RKO (cell line): ENCODE measurements around the gene CNTNAP2.
"Not testable (repeated sequence)": the region's sequence is repeated elsewhere in the genome, so short reads cannot be mapped to it uniquely, and the experiment has no call there.

Source experiments
- DNase-seq: peaks from one replicate; pipeline ENCODE4 v3.0.0-alpha.2; 2016; ENCODE audit warnings: low spot score

The CNTNAP2 gene

DNA sequence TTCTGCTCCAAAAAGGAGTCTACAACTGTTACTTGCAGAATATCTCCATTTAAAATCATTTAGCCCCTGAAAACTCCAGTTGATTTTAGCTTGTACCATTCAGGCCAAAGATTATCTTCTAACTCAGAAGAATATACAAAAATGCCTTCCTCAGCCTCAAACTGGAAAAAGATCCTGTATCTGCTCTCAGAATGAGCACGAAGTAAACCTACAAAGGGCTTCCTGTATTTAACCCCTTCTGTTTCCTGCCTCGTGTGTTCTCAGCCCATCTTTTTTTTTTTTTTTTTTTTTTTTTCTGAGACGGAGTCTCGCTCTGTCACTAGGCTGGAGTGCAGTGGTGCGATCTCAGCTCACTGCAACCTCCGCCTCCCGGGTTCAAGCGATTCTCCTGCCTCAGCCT, 2334.9 kb downstream of the CNTNAP2 start:
- DNase-seq = not testable (repeated sequence)

DNA sequence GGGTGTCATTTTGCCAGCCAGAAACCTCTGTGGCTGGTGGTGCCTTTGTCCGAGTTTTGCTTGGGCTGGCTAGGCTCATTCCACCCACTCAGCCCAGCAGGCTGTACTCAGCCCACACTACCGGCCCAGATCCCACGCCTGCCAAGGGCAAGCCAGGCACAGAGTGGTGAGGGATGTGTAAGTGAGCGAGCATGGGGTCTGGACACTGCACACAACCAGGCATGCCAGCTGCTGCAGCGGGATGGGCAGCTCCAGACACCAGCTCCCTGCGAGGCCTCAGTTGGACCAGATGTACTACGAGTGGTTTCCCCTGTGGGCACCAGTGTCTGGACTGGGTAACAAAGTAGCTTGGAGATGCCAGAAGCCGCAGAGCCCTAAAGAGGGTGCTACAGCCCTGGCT, 2339.8 kb downstream of the CNTNAP2 start:
- DNase-seq = no peak

- no peak for DNase-seq
These were observed 2340.8 kb downstream of the CNTNAP2 start for GRCh38 chr7:148457310-148457921.

GRCh38 chr7:148458263-148458662, 2341.7 kb downstream of the CNTNAP2 start:
- DNase-seq = no peak

DNA sequence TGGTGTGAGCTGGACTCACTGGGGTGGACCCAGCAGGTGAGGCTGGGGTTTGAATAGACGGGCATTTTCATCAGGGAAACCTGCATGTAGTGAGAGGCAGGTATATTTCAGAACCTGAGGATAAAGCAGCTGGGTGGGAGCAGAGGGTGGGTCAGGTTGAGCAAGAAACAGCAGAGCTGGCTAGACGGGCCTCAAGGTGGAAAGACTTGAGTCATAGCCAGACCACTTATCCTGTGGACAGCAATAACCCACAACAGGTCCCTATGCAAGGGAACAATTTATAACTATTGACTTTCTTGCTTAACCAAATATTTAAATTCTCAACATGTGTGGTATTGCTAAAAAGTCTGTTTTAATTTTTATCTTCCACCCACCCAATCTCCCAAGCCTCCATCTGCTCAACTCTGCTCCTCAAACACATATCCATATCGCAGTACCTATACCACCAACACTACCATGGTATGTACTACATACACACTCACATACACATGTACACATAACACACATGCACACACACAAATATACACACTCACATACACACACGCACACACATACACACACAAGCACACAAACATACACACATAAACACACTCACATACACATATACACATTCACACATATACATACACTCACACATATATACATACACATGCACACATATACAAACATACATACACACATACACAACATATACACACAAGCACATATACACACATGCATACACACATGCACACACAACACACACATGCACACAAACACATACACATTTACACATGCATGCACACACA, 2345.0 kb downstream of the CNTNAP2 start:
- DNase-seq = no peak

- DNase-seq = not testable (repeated sequence)
These were observed 2346.2 kb downstream of the CNTNAP2 start for GRCh38 chr7:148462774-148463173.

GRCh38 chr7:148463210-148463609, 2346.6 kb downstream of the CNTNAP2 start:
- no peak for DNase-seq

GRCh38 chr7:148464947-148465346, 2348.3 kb downstream of the CNTNAP2 start:
- DNase-seq = no peak

DNA sequence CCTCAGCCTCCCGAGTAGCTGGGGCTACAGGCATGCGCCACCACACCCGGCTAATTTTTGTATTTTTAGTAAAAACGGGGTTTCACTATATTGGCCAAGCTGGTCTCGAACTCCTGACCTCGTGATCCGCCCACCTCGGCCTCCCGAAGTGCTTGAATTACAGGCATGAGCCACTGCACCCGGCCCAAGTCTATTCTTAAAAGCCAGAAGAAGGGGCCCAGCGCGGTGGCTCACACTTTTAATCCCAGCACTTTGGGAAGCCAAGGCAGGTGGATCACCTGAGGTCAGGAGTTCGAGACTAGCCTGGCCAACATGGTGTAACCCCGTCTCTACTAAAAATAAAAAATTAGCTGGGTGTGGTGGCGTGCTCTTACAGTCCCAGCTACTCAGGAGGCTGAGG, 2348.8 kb downstream of the CNTNAP2 start:
- not testable (repeated sequence) for DNase-seq

DNA sequence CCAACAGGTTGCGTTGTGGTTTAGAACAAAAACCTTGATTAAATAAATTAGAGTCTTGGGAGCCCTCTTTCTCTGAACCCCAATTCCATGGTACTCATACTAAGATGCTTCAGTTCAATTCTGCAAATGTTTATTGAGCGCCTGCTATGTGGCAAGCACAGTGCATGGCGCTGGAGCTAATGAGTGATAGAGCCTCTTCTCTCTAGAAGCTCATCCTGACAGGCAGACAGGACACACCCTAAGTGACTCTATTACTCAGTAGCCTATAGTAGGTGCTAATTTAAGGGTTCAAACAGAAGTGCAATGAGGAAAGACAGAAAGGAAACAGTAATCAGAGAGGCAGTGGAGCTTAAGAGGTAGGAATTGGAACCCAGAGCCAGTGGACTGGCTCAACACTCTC, 2349.5 kb downstream of the CNTNAP2 start:
- DNase-seq = no peak

GRCh38 chr7:148468700-148469098, 2352.1 kb downstream of the CNTNAP2 start:
- no peak for DNase-seq
